ENCODE measurements around the gene DHRS7C.
A peak's percentile ranks its signal among the peaks of the same experiment; 100 is the strongest.
"Not testable (repeated sequence)": the region's sequence is repeated elsewhere in the genome, so short reads cannot be mapped to it uniquely, and the experiment has no call there.

The DHRS7C gene

GRCh38 chr17:9810100-9810949 is 18.9 kb upstream of the DHRS7C start:
- FAIRE-seq: no peak

- no peak for FAIRE-seq
Measured at GRCh38 chr17:9809409-9809808, 18.0 kb upstream of the DHRS7C start.

GRCh38 chr17:9806699-9807098 is 15.3 kb upstream of the DHRS7C start:
- no peak for FAIRE-seq

GRCh38 chr17:9805769-9806168 is 14.4 kb upstream of the DHRS7C start:
- no peak for FAIRE-seq

GRCh38 chr17:9802697-9803096 is 11.3 kb upstream of the DHRS7C start:
- FAIRE-seq: no peak

GRCh38 chr17:9802294-9802693 is 10.9 kb upstream of the DHRS7C start:
- no peak for FAIRE-seq

GRCh38 chr17:9801505-9801904 is 10.1 kb upstream of the DHRS7C start:
- no peak for FAIRE-seq

GRCh38 chr17:9798724-9799123 is 7.3 kb upstream of the DHRS7C start:
- FAIRE-seq: no peak

- FAIRE-seq: no peak
Measured at GRCh38 chr17:9798008-9798407, 6.6 kb upstream of the DHRS7C start.

GRCh38 chr17:9792181-9792840 is 919 bp upstream of the DHRS7C start:
- no peak for FAIRE-seq

- no peak for FAIRE-seq
Measured at GRCh38 chr17:9790316-9790715, 1.1 kb downstream of the DHRS7C start.

- FAIRE-seq: no peak
Measured at GRCh38 chr17:9788601-9789000, 2.8 kb downstream of the DHRS7C start.

- FAIRE-seq: peak; percentile 6
Measured at GRCh38 chr17:9784544-9784943, 6.8 kb downstream of the DHRS7C start.

- FAIRE-seq: not testable (repeated sequence)
Measured at GRCh38 chr17:9783465-9783864, 7.9 kb downstream of the DHRS7C start.

- no peak for FAIRE-seq
Measured at GRCh38 chr17:9783050-9783449, 8.3 kb downstream of the DHRS7C start.

- no peak for FAIRE-seq
Measured at GRCh38 chr17:9780552-9780951, 10.8 kb downstream of the DHRS7C start.

GRCh38 chr17:9776911-9777310 is 14.5 kb downstream of the DHRS7C start:
- no peak for FAIRE-seq

- no peak for FAIRE-seq
Measured at GRCh38 chr17:9772658-9773057, 18.7 kb downstream of the DHRS7C start.

- FAIRE-seq: no peak
Measured at GRCh38 chr17:9771465-9771864, 19.9 kb downstream of the DHRS7C start.

GRCh38 chr17:9769036-9769695 is 22.2 kb downstream of the DHRS7C start:
- no peak for FAIRE-seq

GRCh38 chr17:9768381-9768934 is 22.9 kb downstream of the DHRS7C start:
- FAIRE-seq: peak; percentile 63

GRCh38 chr17:9767432-9767991 is 23.9 kb downstream of the DHRS7C start:
- FAIRE-seq: no peak

- no peak for FAIRE-seq
Measured at GRCh38 chr17:9766970-9767369, 24.4 kb downstream of the DHRS7C start.

All from A204.1 (cell line).